Amniotic epithelial cell (primary cell): ENCODE data around the gene MBP.

Experiments
- DNase-seq: peaks from one replicate; pipeline ENCODE4 v3.0.0-alpha.2; 2010; ENCODE audit warnings: low read depth

MBP gene

GRCh38 chr18:77133835-77134496 is 1.4 kb upstream of the MBP start:
- no peak for DNase-seq

GRCh38 chr18:77133051-77133834 is 660 bp upstream of the MBP start:
- no peak for DNase-seq

- no peak for DNase-seq
Observed at GRCh38 chr18:77131652-77132368, 773 bp downstream of the MBP start.

- peak; percentile 50 for DNase-seq
Observed at GRCh38 chr18:77131100-77131651, 1.4 kb downstream of the MBP start.

- DNase-seq: no peak
Observed at GRCh38 chr18:77130229-77131099, 2.1 kb downstream of the MBP start.

- peak; percentile 96 for DNase-seq
Observed at GRCh38 chr18:77129150-77129551, 3.4 kb downstream of the MBP start.

GRCh38 chr18:77127769-77128671 is 4.6 kb downstream of the MBP start:
- DNase-seq: peak; percentile 94

- DNase-seq: no peak
Observed at GRCh38 chr18:77124452-77124922, 8.1 kb downstream of the MBP start.

GRCh38 chr18:77123320-77124231 is 9.0 kb downstream of the MBP start:
- no peak for DNase-seq

- no peak for DNase-seq
Observed at GRCh38 chr18:77121523-77121922, 11.1 kb downstream of the MBP start.

GRCh38 chr18:77119851-77120491 is 12.6 kb downstream of the MBP start:
- DNase-seq: no peak

GRCh38 chr18:77119101-77119850 is 13.3 kb downstream of the MBP start:
- no peak for DNase-seq

- DNase-seq: no peak
Observed at GRCh38 chr18:77118256-77119090, 14.1 kb downstream of the MBP start.

- no peak for DNase-seq
Observed at GRCh38 chr18:77116201-77117080, 16.1 kb downstream of the MBP start.

- DNase-seq: no peak
Observed at GRCh38 chr18:77115192-77115953, 17.2 kb downstream of the MBP start.
